Measurements from ENCODE around the gene ZNF106. TPM values are rescaled to one million over a fixed set of nuclear protein-coding genes. Genes with fewer than 3 reads are reported as not detected.

ZNF106 gene
- total and polyA plus RNA-seq, 2 of the 4 experiments (the other 2 are of a cell fraction), result 19.2 to 87.5 TPM

DNA sequence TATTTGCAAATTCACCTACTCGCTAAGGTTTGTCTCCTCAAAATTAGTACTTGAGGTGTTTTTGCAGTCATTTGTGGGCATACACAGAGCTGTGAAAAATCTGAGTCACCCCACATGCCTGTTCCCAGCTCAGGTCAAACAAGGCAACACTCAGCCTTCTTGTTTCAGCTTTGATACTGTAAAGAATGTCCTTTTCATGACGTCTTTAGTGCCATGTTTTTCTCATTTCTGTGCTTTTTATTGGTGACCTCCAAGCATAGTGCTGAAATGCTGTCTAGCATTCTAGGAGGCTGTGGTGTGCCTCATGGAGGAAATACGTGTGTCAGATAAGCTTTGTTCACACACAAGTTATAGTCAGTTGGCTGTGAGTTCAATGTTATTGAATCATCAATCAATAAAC is 122.8 kb downstream of the ZNF106 start:
- in situ Hi-C loops (cut with MboI; ENCODE audit: low sequenced_read_pairs), result no loop called here

More for the DNA sequence above, 122.8 kb downstream of the ZNF106 start:
- no peak overlapping the region for H2AK5ac ChIP-seq (ENCODE audit: low read depth, low read length)
- no peak overlapping the region for H3K4me3 ChIP-seq (ENCODE audit: insufficient read depth, low read depth, low read length)
- WGBS, 2 experiments (ENCODE audit: extremely low coverage in 2 of 2, insufficient read length in 1 of 2), result 33% methylated on average over 1 of the region's 3 CpGs; no CpG with 5 or more reads in 1 of the 2 experiments
- H4K5ac ChIP-seq (ENCODE audit: low read depth, low read length), result no peak overlapping the region
- ATAC-seq (ENCODE audit: low read depth) (no peak), DNase-seq (no peak)
- H3K4me2 ChIP-seq (ENCODE audit: low read depth, low read length), result no peak overlapping the region
- no peak overlapping the region for H2BK20ac ChIP-seq (ENCODE audit: low read depth, low read length)
- TF ChIP-seq POLR2A (IDR thresholded peaks at IDR 0.05; ENCODE audit: low read depth, low read length) (no peak), RFX5 (IDR thresholded peaks at IDR 0.05; ENCODE audit: low read depth, low read length) (no peak), CEBPB (IDR thresholded peaks at IDR 0.05; ENCODE audit: low read depth, low read length) (no peak), MXI1 (IDR thresholded peaks at IDR 0.05; ENCODE audit: borderline replicate concordance, low read depth, low read length) (no peak), MAZ (IDR thresholded peaks at IDR 0.05; ENCODE audit: borderline replicate concordance, low read depth, low read length) (no peak), NFE2L2 (IDR thresholded peaks at IDR 0.05; ENCODE audit: low read depth, low read length) (no peak), CHD1 (IDR thresholded peaks at IDR 0.05; ENCODE audit: low read depth, low read length) (no peak), BHLHE40 (IDR thresholded peaks at IDR 0.05; ENCODE audit: low read depth, low read length) (no peak), SMC3 (IDR thresholded peaks at IDR 0.05; ENCODE audit: low read depth, low read length) (no peak), RAD21 (IDR thresholded peaks at IDR 0.05; ENCODE audit: low read length) (no peak), RCOR1 (IDR thresholded peaks at IDR 0.05; ENCODE audit: insufficient replicate concordance, low read length) (no peak), MAFK (IDR thresholded peaks at IDR 0.05; ENCODE audit: low read depth, low read length) (no peak), FOS (IDR thresholded peaks at IDR 0.05; ENCODE audit: low read depth, low read length) (no peak)
- TF ChIP-seq, protein P1, sequence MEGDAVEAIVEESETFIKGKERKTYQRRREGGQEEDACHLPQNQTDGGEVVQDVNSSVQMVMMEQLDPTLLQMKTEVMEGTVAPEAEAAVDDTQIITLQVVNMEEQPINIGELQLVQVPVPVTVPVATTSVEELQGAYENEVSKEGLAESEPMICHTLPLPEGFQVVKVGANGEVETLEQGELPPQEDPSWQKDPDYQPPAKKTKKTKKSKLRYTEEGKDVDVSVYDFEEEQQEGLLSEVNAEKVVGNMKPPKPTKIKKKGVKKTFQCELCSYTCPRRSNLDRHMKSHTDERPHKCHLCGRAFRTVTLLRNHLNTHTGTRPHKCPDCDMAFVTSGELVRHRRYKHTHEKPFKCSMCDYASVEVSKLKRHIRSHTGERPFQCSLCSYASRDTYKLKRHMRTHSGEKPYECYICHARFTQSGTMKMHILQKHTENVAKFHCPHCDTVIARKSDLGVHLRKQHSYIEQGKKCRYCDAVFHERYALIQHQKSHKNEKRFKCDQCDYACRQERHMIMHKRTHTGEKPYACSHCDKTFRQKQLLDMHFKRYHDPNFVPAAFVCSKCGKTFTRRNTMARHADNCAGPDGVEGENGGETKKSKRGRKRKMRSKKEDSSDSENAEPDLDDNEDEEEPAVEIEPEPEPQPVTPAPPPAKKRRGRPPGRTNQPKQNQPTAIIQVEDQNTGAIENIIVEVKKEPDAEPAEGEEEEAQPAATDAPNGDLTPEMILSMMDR (conservative IDR thresholded peaks at IDR 0.05; ENCODE audit: low read depth, low read length), result no peak
- TF ChIP-seq, protein P2, sequence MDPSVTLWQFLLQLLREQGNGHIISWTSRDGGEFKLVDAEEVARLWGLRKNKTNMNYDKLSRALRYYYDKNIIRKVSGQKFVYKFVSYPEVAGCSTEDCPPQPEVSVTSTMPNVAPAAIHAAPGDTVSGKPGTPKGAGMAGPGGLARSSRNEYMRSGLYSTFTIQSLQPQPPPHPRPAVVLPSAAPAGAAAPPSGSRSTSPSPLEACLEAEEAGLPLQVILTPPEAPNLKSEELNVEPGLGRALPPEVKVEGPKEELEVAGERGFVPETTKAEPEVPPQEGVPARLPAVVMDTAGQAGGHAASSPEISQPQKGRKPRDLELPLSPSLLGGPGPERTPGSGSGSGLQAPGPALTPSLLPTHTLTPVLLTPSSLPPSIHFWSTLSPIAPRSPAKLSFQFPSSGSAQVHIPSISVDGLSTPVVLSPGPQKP (IDR thresholded peaks at IDR 0.05; ENCODE audit: borderline replicate concordance, low read depth, low read length), result no peak
- TF ChIP-seq, protein P3, sequence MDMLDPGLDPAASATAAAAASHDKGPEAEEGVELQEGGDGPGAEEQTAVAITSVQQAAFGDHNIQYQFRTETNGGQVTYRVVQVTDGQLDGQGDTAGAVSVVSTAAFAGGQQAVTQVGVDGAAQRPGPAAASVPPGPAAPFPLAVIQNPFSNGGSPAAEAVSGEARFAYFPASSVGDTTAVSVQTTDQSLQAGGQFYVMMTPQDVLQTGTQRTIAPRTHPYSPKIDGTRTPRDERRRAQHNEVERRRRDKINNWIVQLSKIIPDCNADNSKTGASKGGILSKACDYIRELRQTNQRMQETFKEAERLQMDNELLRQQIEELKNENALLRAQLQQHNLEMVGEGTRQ (IDR thresholded peaks at IDR 0.05; ENCODE audit: low read depth, low read length), result no peak
- no TSS peak for BruUV-seq (replicated peaks)
- no peak overlapping the region for H3K4ac ChIP-seq (ENCODE audit: low read depth, low read length)
- H3K9me3 ChIP-seq (ENCODE audit: control insufficient read depth, insufficient read depth, low read length), result no peaks in the 10 kb centered on the region
- no peak overlapping the region for H4K8ac ChIP-seq (ENCODE audit: low read depth in 2 of 2, low read length in 2 of 2)
- H2BK15ac ChIP-seq (ENCODE audit: low read depth, low read length), result no peak overlapping the region
- intact Hi-C loops (cut with micrococcal nuclease) (no loop called here), dilution Hi-C loops (cut with HindIII; ENCODE audit: low sequenced_read_pairs, unreplicated experiment) (no loop called here)
- H3K36me3 ChIP-seq (ENCODE audit: control insufficient read depth, insufficient read depth, low read length), result no peaks in the 10 kb centered on the region
- no peak overlapping the region for H2BK5ac ChIP-seq (ENCODE audit: low read depth, low read length, poor library complexity, severe bottlenecking)
- H3K23ac ChIP-seq (ENCODE audit: low read depth, low read length), result no peak overlapping the region
- no peaks in the 10 kb centered on the region for H3K27me3 ChIP-seq (ENCODE audit: control insufficient read depth, insufficient read depth, low read length)
- CTCF ChIA-PET, result no interaction called here
- POLR2A ChIA-PET (ENCODE audit: unreplicated experiment), result no interaction called here
- no peak overlapping the region for H3K18ac ChIP-seq (ENCODE audit: low read depth, low read length)
- H3K27ac ChIP-seq (ENCODE audit: insufficient read depth, low read length), result no peak overlapping the region
- no peaks in the 10 kb centered on the region for H3K79me1 ChIP-seq (ENCODE audit: low read depth in 1 of 2, low read length in 2 of 2)
- H3K9ac ChIP-seq (ENCODE audit: low read depth, low read length), result no peak overlapping the region
- H3K56ac ChIP-seq (ENCODE audit: extremely low read depth, insufficient read depth, low read length), result no peak overlapping the region
- no peak overlapping the region for H2AK9ac ChIP-seq (replicated peaks; ENCODE audit: low read depth, low read length, poor library complexity)
- H2BK120ac ChIP-seq (ENCODE audit: low read depth, low read length), result peak overlapping the region; percentile 10; the same call in 1 of the 2 replicates
- no peak overlapping the region for H4K91ac ChIP-seq (ENCODE audit: insufficient read depth, low read depth, low read length)
- no peaks in the 10 kb centered on the region; the same call in 1 of the 2 replicates for H3K4me1 ChIP-seq (ENCODE audit: control insufficient read depth, insufficient read depth, low read length)
- no peak overlapping the region for H3K14ac ChIP-seq (replicated peaks; ENCODE audit: low read depth, low read length)
- no peaks in the 10 kb centered on the region for H4K20me1 ChIP-seq (ENCODE audit: insufficient read depth, low read length)
- H3K9me1 ChIP-seq (ENCODE audit: insufficient read depth, low read length), result no peaks in the 10 kb centered on the region
- H2AFZ ChIP-seq (replicated peaks; ENCODE audit: low read length, poor library complexity), result no peak overlapping the region
